Heart left ventricle (tissue), 13 donors: ENCODE results near the gene BORCS5.

Experiments
- CTCF ChIP-seq, 12 donors: fragments of 200-600 bp; sonication (generic) in 4 of 12; IDR thresholded peaks; one replicate each; pipeline versions ENCODE4 v1.5.0 to v1.8.0; 2018 to 2022; ENCODE audit warnings: antibody characterized with exemption in 12 of 12, mild to moderate bottlenecking in 5 of 12
- POLR2A ChIP-seq, 2 donors: fragments of 450-650 bp; IDR thresholded peaks; one replicate each; pipeline ENCODE4 v1.6.1; 2017; ENCODE audit warnings: antibody characterized with exemption in 2 of 2, mild to moderate bottlenecking in 2 of 2, moderate library complexity in 2 of 2
- donor health status: ischemic (EF 13 %, LVEDD 7.1; RV severe dilation, severe dysfunction).
- donor health status: DM: no; HTN: yes; CAD: no.
- donor health status: DM: no; HTN: no; CAD: no.
- donor health status: ischemic (EF 25% LVEDD 6.9; RV normal size, moderate dysfunction).
- donor health status: ischemic (EF 25% LVEDD 5.7; RV mildly dilated, moderate dysfunction).
- donor health status: ischemic (EF 35%, LVEDD 5.7; RV mildly dilated, moderate dysfunction).
- donor health status: nonischemic (EF 11% LVEDD 7.7; RV severe dilation, severe dysfunction).
- donor health status: DM: yes; HTN: yes; CAD: no.
- donor health status: PGD.
- donor health status: ischemic (EF 29% LVEDD 5.4; RV normal size, mild dysfunction).
- donor health status: nonischemic (EF 23%, LVEDD 6.1; RV moderate dilation, normal function).

- TF ChIP-seq CTCF (IDR thresholded peaks at IDR 0.05) (no peak), POLR2A (IDR thresholded peaks at IDR 0.05) (no peak)
Measured at GRCh38 chr12:12365931-12366431, 9.1 kb downstream of the BORCS5 start.
